Omental fat pad (tissue), 4 donors: ENCODE results near the gene LUZP1. TPM values are rescaled to one million over a fixed set of nuclear protein-coding genes. Genes with fewer than 3 reads are reported as not detected.

Source experiments
- ATAC-seq: fragments of 150-250 bp; one replicate; pipeline ENCODE4 v1.9.1; 2016; ENCODE audit warnings: mild to moderate bottlenecking, moderate library complexity; ENCODE audit not compliant: low FRiP score
- DNase-seq: peaks from one replicate; pipeline ENCODE4 v3.0.0-alpha.2; 2019; ENCODE audit warnings: low spot score
- CTCF ChIP-seq, 3 donors: fragments of 450-650 bp; IDR thresholded peaks; one replicate each; pipeline ENCODE4 v1.5.1; 2016 to 2017; ENCODE audit warnings: antibody characterized with exemption in 3 of 3, mild to moderate bottlenecking in 3 of 3, moderate library complexity in 2 of 3
- total RNA-seq, 4 donors: library from RNA; depleted of rRNA; stranded (reverse); fragments of >200 nt; gene quantifications; one replicate each; pipeline ENCODE4 v1.1.0, GENCODE V29; 2016

LUZP1 gene
- total RNA-seq, 4 donors from 2014 or later: 20.9 to 35.9 (median 31.3) TPM

GRCh38 chr1:23069675-23070074 is 99.0 kb downstream of the LUZP1 start:
- ATAC-seq (no peak), DNase-seq (no peak)
- no peak for TF ChIP-seq CTCF (IDR thresholded peaks at IDR 0.05)

GRCh38 chr1:23069149-23069548 is 99.5 kb downstream of the LUZP1 start:
- ATAC-seq (no peak), DNase-seq (no peak)
- TF ChIP-seq CTCF (IDR thresholded peaks at IDR 0.05): no peak

GRCh38 chr1:23066075-23066474 is 102.6 kb downstream of the LUZP1 start:
- DNase-seq (no peak), ATAC-seq (no peak)
- TF ChIP-seq CTCF (IDR thresholded peaks at IDR 0.05): no peak

GRCh38 chr1:23065385-23065784 is 103.3 kb downstream of the LUZP1 start:
- TF ChIP-seq CTCF (IDR thresholded peaks at IDR 0.05): no peak
- no peak for DNase-seq
- ATAC-seq: no peak

- TF ChIP-seq CTCF (IDR thresholded peaks at IDR 0.05): no peak
- ATAC-seq (no peak), DNase-seq (no peak)
Measured at GRCh38 chr1:23062271-23062670, 106.4 kb downstream of the LUZP1 start.

- DNase-seq (no peak), ATAC-seq (no peak)
- no peak for TF ChIP-seq CTCF (IDR thresholded peaks at IDR 0.05)
Measured at GRCh38 chr1:23057301-23057700, 111.4 kb downstream of the LUZP1 start.

GRCh38 chr1:23051290-23051909 is 117.3 kb downstream of the LUZP1 start:
- ATAC-seq (no peak), DNase-seq (no peak)
- TF ChIP-seq CTCF (IDR thresholded peaks at IDR 0.05): no peak
